GM12891 (cell line): ENCODE results near the gene TEX51.

Experiments
- DNase-seq: peaks from one replicate; pipeline ENCODE4 v3.0.0; 2011; ENCODE audit warnings: low spot score; ENCODE audit not compliant: insufficient read length
- FAIRE-seq: peaks from 2 replicates; lab custom pipeline; 2011; peaks lifted over from hg19 to GRCh38; lab: Jason Lieb, UNC
- PAX5 ChIP-seq: IDR thresholded peaks from 2 replicates; pipeline ENCODE4 v1.6.1; 2011; ENCODE audit warnings: low read length, moderate library complexity, mild to moderate bottlenecking; ENCODE audit not compliant: insufficient read depth, severe bottlenecking
- POLR2A ChIP-seq: IDR thresholded peaks from 2 replicates; pipeline ENCODE4 v1.6.1; 2011; ENCODE audit warnings: low read depth, low read length, control low read depth
- POLR2AphosphoS5 ChIP-seq: IDR thresholded peaks from 2 replicates; pipeline ENCODE4 v1.6.1; 2011; ENCODE audit warnings: low read depth, low read length, control low read depth
- POU2F2 ChIP-seq: IDR thresholded peaks from 2 replicates; pipeline ENCODE4 v1.6.1; 2011; ENCODE audit warnings: low read depth, mild to moderate bottlenecking, control low read depth, low read length, moderate library complexity
- SPI1 ChIP-seq: IDR thresholded peaks from 2 replicates; pipeline ENCODE4 v1.6.1; 2011; ENCODE audit warnings: low read depth, low read length, control low read depth
- TAF1 ChIP-seq: IDR thresholded peaks from 2 replicates; pipeline ENCODE4 v1.6.1; 2011; ENCODE audit warnings: low read depth, low read length, control low read depth

The TEX51 gene

DNA sequence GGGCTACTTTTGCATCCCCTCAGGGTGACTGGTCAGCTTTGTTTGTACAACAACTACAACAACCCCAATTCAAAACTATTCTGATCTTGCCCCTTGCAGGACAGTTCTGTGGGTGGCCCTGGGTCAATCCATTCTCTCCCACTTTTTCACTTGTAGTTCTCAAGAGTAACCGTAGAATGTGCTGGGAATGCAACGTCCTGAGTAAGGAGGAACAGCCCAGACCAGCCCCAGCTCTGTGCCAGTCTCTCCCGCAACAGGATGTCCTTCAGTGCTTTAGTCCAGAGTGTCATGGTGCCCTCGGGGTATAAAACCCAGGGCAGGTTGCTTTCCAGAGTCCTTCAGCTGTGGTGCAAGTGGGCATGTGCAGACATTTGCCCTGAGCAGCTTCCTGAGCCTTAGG is 22.1 kb upstream of the TEX51 start:
- TF ChIP-seq POLR2A (no peak), POLR2AphosphoS5 (no peak), TAF1 (no peak), POU2F2 (no peak), PAX5 (no peak), SPI1 (no peak)
- no peak for FAIRE-seq
- DNase-seq = no peak

DNA sequence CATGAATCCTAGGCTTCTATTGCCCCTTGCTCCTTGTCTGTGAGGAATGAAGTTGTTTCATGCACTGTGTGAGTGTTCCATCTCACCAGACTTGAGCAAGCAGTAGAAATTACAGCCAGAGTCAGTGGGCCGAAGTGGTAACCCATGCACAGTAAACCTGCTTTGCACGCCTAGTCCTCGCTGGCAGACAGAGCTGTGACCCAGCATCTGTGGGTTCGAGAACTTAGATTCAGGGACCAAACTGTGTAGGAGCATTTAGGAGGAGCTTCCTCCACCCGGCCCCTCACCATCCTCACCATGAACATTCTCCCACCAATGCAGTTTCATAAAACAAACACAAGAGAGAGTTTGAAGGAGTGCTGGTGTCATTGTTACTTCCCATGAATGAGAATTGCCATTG is 21.6 kb upstream of the TEX51 start:
- DNase-seq (no peak), FAIRE-seq (no peak)
- TF ChIP-seq POLR2A (no peak), SPI1 (no peak), TAF1 (no peak), PAX5 (no peak), POU2F2 (no peak), POLR2AphosphoS5 (no peak)

DNA sequence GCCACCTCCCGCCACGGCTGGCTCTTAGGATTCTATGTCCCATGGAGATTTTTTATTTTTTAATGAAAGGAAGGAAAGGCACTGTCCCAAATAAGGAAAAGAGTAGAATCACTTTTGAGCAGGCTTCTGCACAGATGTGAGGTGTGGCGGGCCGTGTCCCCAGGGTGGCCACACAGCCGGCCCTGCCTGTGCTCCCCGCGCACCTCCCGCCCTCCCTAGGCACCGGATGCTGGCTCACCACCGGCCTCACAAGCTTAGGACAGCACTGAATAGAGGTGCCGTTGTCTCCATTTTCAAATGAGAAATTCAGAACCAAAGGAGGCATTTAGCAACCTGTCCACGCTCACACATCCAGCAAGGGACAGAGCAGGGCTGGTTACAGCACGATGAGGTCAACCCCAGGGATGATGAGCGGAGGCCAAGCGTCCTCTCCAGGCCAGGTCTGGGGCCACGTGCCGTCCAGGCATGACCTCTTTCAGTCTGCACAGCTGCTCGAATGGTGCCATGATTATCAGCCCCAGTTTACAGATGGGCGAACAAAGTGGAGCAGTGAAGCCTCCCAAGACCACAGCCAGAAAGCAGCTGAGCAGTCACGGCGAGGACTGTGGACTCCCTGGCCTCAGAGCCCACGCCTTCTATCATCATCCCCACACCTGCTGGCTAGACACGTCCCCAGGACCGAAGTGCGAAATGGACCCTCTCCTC is 20.7 kb upstream of the TEX51 start:
- TF ChIP-seq POLR2AphosphoS5 = no peak
- TF ChIP-seq SPI1 = no peak
- TF ChIP-seq POU2F2 = no peak
- TF ChIP-seq POLR2A = no peak
- no peak for TF ChIP-seq TAF1
- no peak for TF ChIP-seq PAX5
- no peak for DNase-seq
- FAIRE-seq = no peak

DNA sequence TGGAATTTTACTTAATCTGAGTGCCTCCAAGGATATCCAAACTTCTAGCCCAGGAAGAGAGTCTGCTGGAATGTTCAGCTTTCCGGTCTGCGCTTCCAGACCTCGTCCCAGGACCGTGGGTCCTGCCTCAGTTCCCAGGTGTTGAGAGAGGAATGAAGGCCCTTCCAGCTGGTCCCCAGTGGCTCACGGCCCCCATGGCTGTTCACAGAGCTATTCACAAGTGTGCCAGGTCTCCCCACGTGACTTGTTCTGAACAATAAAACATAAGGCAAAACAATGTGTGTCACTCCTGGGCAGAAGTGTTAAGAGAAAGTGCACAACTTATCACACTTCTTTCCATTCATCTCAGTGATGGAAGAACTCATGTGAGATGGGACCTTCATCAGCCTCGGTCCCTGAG is 20.1 kb upstream of the TEX51 start:
- no peak for FAIRE-seq
- DNase-seq = no peak
- no peak for TF ChIP-seq PAX5

DNA sequence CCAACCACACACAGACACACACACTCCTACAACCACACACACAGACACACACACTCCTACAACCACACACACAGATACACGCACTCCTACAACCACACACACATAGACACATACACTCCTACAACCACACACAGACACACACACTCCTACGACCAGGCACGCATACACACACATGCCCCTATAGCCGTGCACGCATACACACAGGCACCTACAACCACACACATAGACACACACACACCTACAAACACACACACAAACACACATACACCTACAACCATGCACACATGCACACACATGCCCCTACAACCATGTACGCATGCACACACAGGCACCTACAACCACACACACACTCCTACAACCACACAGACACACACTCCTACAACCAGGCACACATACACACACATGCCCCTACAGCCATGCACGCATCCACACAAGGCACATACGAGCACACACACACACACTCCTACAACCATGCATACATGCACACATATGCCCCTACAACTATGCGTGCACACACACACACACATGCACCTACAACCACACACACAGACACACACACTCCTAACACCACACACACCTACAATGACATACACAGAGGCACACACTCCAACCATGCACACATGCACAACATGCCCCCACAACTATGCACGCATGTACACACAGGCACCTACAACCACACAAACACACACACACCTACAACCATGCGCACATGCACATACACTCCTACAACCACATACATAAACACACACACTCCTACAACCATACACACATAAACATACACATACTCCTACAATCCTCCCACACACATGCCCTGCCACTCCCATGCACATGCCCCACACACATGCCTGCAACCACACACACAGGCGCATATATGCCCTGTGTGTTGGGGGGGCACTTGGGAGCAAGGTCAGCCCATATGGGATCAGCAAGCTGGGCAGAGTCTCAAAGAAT is 19.1 kb upstream of the TEX51 start:
- FAIRE-seq = peak; percentile 48

DNA sequence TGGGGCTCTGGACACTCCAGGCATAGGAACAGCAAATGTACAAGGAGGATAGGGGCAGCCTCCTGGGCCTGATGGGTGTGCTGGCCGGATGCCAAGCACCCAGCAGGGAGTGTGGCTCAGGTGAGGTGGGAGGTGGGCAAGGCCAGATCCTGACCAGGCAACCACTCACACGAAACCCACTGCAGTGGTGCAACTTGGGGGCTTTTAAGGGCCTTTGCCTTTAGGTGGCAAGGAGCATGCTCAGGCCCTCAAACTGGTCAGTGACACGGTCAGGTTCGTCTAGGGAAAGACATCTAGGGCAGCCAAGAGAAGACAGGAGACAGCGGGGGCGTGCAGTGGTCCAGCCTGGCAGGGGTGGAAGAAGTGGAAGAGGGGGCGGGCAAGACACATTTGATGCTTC is 18.4 kb upstream of the TEX51 start:
- TF ChIP-seq POU2F2 = no peak
- no peak for TF ChIP-seq TAF1
- no peak for FAIRE-seq
- no peak for DNase-seq

More for the DNA sequence above, 19.1 kb upstream of the TEX51 start:
- no peak for DNase-seq
- no peak for TF ChIP-seq POLR2AphosphoS5

DNA sequence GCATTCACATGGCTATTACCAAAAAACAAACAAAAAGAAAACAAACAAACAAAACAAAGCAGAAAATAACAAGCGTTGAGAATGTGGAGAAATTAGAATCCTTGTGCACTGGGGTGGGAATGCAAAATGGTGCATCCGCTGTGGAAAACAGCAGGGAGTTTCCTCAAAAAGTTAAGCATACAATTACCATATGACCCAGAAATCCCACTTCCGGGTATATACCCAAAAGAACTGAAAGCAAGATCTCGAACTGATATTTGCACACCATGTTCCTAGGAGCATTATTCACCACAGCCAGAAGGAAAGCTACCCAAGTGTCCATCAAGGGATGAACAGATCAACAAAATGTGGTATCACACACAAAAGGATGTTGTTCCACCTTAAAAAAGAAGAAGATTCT is 17.9 kb upstream of the TEX51 start:
- DNase-seq = no peak
- no peak for FAIRE-seq
- TF ChIP-seq TAF1 (no peak), SPI1 (no peak), PAX5 (no peak), POLR2AphosphoS5 (no peak), POU2F2 (no peak), POLR2A (no peak)

DNA sequence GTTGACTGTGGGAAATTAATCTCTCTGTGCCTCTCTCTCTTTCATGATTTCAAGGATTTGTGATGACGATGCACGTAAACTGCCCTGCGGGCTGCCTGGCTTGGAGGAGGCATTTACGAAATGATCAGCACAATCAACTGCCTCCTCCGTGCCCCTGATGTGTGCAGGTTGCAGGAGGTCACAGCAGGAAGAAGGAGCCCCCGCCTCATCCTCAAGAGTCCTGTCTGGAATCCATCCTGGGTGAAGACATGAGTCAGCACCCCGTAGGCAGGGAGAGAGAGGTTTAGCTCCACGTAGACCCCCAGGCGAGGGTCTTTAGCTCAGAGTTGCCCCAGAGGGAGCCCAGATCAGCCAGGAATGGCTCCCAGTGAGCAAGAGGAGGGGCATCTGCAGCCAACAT is 17.1 kb upstream of the TEX51 start:
- DNase-seq (no peak), FAIRE-seq (no peak)
- TF ChIP-seq PAX5 (no peak), TAF1 (no peak), SPI1 (no peak), POLR2AphosphoS5 (no peak), POLR2A (no peak), POU2F2 (no peak)

DNA sequence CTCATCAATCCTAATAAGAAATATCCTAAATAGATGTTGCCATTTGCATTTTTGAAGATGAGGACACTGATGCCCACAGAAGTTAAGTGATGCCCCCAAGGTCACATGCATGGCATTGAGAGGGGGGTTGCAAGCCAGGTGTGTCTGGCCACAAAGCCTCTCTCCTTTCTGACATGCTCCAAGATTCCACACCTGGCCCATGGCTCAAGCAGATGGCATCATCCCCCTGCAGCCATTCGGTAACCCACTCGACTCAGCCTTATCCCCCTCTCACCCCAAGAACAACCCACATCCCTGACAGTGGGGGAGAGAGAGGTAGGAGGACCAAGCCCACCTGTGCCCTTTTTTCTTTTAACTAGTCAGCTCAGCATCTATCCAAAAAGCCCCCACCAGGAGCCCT is 16.5 kb upstream of the TEX51 start:
- DNase-seq = no peak
- no peak for FAIRE-seq
- no peak for TF ChIP-seq PAX5

DNA sequence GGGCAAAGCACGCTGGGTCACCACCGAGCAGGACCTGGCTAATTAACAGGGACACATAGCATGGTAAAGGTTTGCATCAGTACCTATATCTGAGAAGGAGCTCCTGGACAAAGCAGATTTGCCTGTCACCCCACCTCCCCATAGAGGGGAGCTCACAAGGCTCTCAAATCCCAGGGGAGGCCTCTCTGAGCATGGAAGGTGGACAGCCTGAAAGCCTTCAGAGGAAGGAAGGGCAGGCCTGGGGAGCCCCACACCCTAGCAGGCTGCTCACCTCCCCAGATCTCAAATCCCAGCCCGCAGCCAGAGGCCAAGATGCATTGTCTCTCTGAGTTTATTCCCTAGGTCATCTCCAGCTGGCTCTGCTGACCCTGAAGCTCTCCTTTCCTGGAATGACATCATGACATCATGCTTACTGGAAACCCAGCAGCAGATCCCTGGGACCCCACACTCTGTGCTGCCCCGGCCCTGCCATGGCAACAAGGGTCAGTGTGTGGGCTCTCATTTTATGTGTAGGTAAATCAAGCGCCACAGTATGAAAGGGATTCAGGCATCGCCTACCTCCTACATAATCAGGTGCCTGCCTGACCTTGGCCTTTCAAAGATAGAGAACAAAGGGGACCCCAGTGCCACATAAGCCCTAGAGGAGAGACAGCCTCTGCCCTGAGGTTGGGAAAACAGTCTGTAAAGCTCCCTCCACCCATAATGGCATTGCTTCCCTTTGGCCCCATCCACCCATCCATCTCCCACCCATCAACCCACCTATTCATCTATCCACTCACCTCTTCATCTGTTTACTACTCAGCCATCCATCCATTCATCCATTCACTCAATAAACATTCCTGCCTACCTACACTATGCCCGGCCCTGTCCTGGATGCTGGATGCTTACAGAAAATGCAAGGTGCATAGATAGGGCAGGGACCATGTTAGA is 15.7 kb upstream of the TEX51 start:
- no peak for TF ChIP-seq POLR2A
- TF ChIP-seq POU2F2 = no peak
- no peak for TF ChIP-seq PAX5
- no peak for TF ChIP-seq SPI1
- no peak for TF ChIP-seq TAF1
- TF ChIP-seq POLR2AphosphoS5 = no peak
- DNase-seq (no peak), FAIRE-seq (no peak)
